Vagina (tissue), 2 donors: ENCODE measurements around the gene ADAM33.

Experiments
- CTCF ChIP-seq, 3 experiments: fragments of 450-650 bp in 2 of 3; fragments of 200-600 bp in 1 of 3; sonication (generic) in 1 of 3; IDR thresholded peaks; one replicate each; pipeline ENCODE4 v1.5.1; 2017 to 2019; ENCODE audit warnings: antibody characterized with exemption in 3 of 3, mild to moderate bottlenecking in 2 of 3, moderate library complexity in 2 of 3
- POLR2A ChIP-seq, 2 donors: fragments of 450-650 bp; IDR thresholded peaks; one replicate each; pipeline ENCODE4 v1.6.1; 2017; ENCODE audit warnings: antibody characterized with exemption in 2 of 2, mild to moderate bottlenecking in 2 of 2, moderate library complexity in 2 of 2
- POLR2AphosphoS5 ChIP-seq, 2 donors: sonication (generic); formaldehyde crosslinking; IDR thresholded peaks; one replicate each; pipeline ENCODE4 v1.9.0; 2017; ENCODE audit warnings: antibody characterized with exemption in 2 of 2, mild to moderate bottlenecking in 2 of 2, low read depth in 1 of 2; ENCODE audit not compliant: insufficient read depth in 1 of 2

GRCh38 chr20:3691897-3692296 is 10.1 kb upstream of the ADAM33 start:
- TF ChIP-seq CTCF (IDR thresholded peaks at IDR 0.05) (no peak), POLR2A (IDR thresholded peaks at IDR 0.05) (no peak), POLR2AphosphoS5 (IDR thresholded peaks at IDR 0.05; ENCODE audit: insufficient read depth in 1 of 2, low read depth in 1 of 2) (no peak)
